ENCODE data around the gene TMCC2.
"Not testable (repeated sequence)": the region's sequence is repeated elsewhere in the genome, so short reads cannot be mapped to it uniquely, and the experiment has no call there.

The TMCC2 gene

GRCh38 chr1:205276689-205277065, 48.9 kb downstream of the TMCC2 start:
- Histone ChIP-seq H2AK5ac (ENCODE audit: low read length) (peak overlapping the region; percentile 97), H2BK120ac (ENCODE audit: insufficient read depth, low read length, poor library complexity) (peak overlapping the region; percentile 57), H3K79me2 (ENCODE audit: control insufficient read depth, insufficient read depth, low read length, poor library complexity) (no peaks in the 10 kb centered on the region), H4K8ac (ENCODE audit: low read depth, low read length) (no peak overlapping the region), H3K18ac (ENCODE audit: low read length) (peak overlapping the region; percentile 38), H2AFZ (ENCODE audit: insufficient read depth, low read length, poor library complexity) (no peak overlapping the region), H3K27me3 (ENCODE audit: insufficient read depth, low read length) (no peaks in the 10 kb centered on the region), H2BK12ac (ENCODE audit: low read length) (peak overlapping the region; percentile 90), H3K4me2 (ENCODE audit: low read length) (no peak overlapping the region), H3K9me3 (ENCODE audit: insufficient read depth, low read depth, low read length) (no peaks in the 10 kb centered on the region), H3K79me1 (ENCODE audit: low read length) (peaks cover 4% of the 10 kb centered on the region), H3K9ac (ENCODE audit: low read length) (no peak overlapping the region), H3K36me3 (ENCODE audit: control insufficient read depth in 1 of 2, insufficient read depth in 2 of 2, low read length in 2 of 2) (peaks cover 0 to 2% of the 10 kb centered on the region in 2 experiments), H3K4ac (ENCODE audit: low read depth, low read length) (peak overlapping the region; percentile 15), H3K23ac (ENCODE audit: low read length) (no peak overlapping the region), H3K14ac (ENCODE audit: low read length) (peak overlapping the region; percentile 76), H3K27ac (ENCODE audit: low read depth, low read length) (no peak overlapping the region), H4K91ac (ENCODE audit: low read depth, low read length) (peak overlapping the region; percentile 65), H3K4me1 (ENCODE audit: control insufficient read depth in 1 of 2, insufficient read depth in 2 of 2, low read length in 2 of 2) (peaks cover 0 to 15% of the 10 kb centered on the region in 2 experiments), H2BK5ac (ENCODE audit: low read depth, low read length, poor library complexity) (peak overlapping the region; percentile 1), H3K4me3 (ENCODE audit: low read depth, low read length) (no peak overlapping the region), H4K12ac (ENCODE audit: low read depth, low read length) (no peak overlapping the region)
- WGBS (ENCODE audit: extremely low coverage, insufficient coverage, insufficient read length) = no CpG with 5 or more reads among the region's 8 CpGs
- DNase-seq = no peak

- Histone ChIP-seq H2AFZ (ENCODE audit: insufficient read depth, low read length, poor library complexity) (no peak overlapping the region), H3K9ac (ENCODE audit: low read length) (no peak overlapping the region), H4K91ac (ENCODE audit: low read depth, low read length) (peak overlapping the region; percentile 60), H3K23ac (ENCODE audit: low read length) (no peak overlapping the region), H3K27me3 (ENCODE audit: insufficient read depth, low read length) (no peaks in the 10 kb centered on the region), H3K4me2 (ENCODE audit: low read length) (no peak overlapping the region), H2AK5ac (ENCODE audit: low read length) (peak overlapping the region; percentile 56), H4K12ac (ENCODE audit: low read depth, low read length) (no peak overlapping the region), H3K14ac (ENCODE audit: low read length) (peak overlapping the region; percentile 52), H2BK120ac (ENCODE audit: insufficient read depth, low read length, poor library complexity) (peak overlapping the region; percentile 22), H3K4me3 (ENCODE audit: low read depth, low read length) (no peak overlapping the region), H3K4ac (ENCODE audit: low read depth, low read length) (no peak overlapping the region), H3K27ac (ENCODE audit: low read depth, low read length) (no peak overlapping the region), H3K36me3 (ENCODE audit: control insufficient read depth in 1 of 2, insufficient read depth in 2 of 2, low read length in 2 of 2) (no peaks in the 10 kb centered on the region), H3K79me2 (ENCODE audit: control insufficient read depth, insufficient read depth, low read length, poor library complexity) (peaks cover 7% of the 10 kb centered on the region), H2BK5ac (ENCODE audit: low read depth, low read length, poor library complexity) (no peak overlapping the region), H3K9me3 (ENCODE audit: insufficient read depth, low read depth, low read length) (no peaks in the 10 kb centered on the region), H2BK12ac (ENCODE audit: low read length) (peak overlapping the region; percentile 74), H4K8ac (ENCODE audit: low read depth, low read length) (peak overlapping the region; percentile 19), H3K18ac (ENCODE audit: low read length) (no peak overlapping the region), H3K79me1 (ENCODE audit: low read length) (peaks cover 17% of the 10 kb centered on the region), H3K4me1 (ENCODE audit: control insufficient read depth in 1 of 2, insufficient read depth in 2 of 2, low read length in 2 of 2) (peaks cover 12 to 17% of the 10 kb centered on the region in 2 experiments)
- no peak for DNase-seq
- no CpG with 5 or more reads among the region's 3 CpGs for WGBS (ENCODE audit: extremely low coverage, insufficient coverage, insufficient read length)
These were observed 52.2 kb downstream of the TMCC2 start for GRCh38 chr1:205279986-205280385.

GRCh38 chr1:205280666-205281395, 53.1 kb downstream of the TMCC2 start:
- not testable (repeated sequence) for H3K27me3 ChIP-seq (ENCODE audit: insufficient read depth, low read length); H3K4me2 ChIP-seq (ENCODE audit: low read length); H2AFZ ChIP-seq (ENCODE audit: insufficient read depth, low read length, poor library complexity); H3K4me3 ChIP-seq (ENCODE audit: low read depth, low read length); H3K18ac ChIP-seq (ENCODE audit: low read length); H3K27ac ChIP-seq (ENCODE audit: low read depth, low read length); H3K4ac ChIP-seq (ENCODE audit: low read depth, low read length); H2BK5ac ChIP-seq (ENCODE audit: low read depth, low read length, poor library complexity); H4K8ac ChIP-seq (ENCODE audit: low read depth, low read length); H4K91ac ChIP-seq (ENCODE audit: low read depth, low read length); H3K36me3 ChIP-seq (ENCODE audit: control insufficient read depth in 1 of 2, insufficient read depth in 2 of 2, low read length in 2 of 2); H2BK120ac ChIP-seq (ENCODE audit: insufficient read depth, low read length, poor library complexity); H4K12ac ChIP-seq (ENCODE audit: low read depth, low read length); H3K23ac ChIP-seq (ENCODE audit: low read length); H3K9me3 ChIP-seq (ENCODE audit: insufficient read depth, low read depth, low read length); H3K9ac ChIP-seq (ENCODE audit: low read length)
- Histone ChIP-seq H3K79me2 (ENCODE audit: control insufficient read depth, insufficient read depth, low read length, poor library complexity) (peaks cover 10% of the 10 kb centered on the region), H2BK12ac (ENCODE audit: low read length) (peak overlapping the region; percentile 35), H3K79me1 (ENCODE audit: low read length) (peaks cover 25% of the 10 kb centered on the region), H3K4me1 (ENCODE audit: control insufficient read depth in 1 of 2, insufficient read depth in 2 of 2, low read length in 2 of 2) (peaks cover 13 to 24% of the 10 kb centered on the region in 2 experiments), H3K14ac (ENCODE audit: low read length) (peak overlapping the region; percentile 15), H2AK5ac (ENCODE audit: low read length) (peak overlapping the region; percentile 49)
- no CpG with 5 or more reads among the region's 10 CpGs for WGBS (ENCODE audit: extremely low coverage, insufficient coverage, insufficient read length)
- DNase-seq = peak; percentile 71 to 75

GRCh38 chr1:205283270-205284147, 55.8 kb downstream of the TMCC2 start:
- H3K4me3 ChIP-seq (ENCODE audit: low read depth, low read length) = no peak overlapping the region
- WGBS (ENCODE audit: extremely low coverage, insufficient coverage, insufficient read length) = no CpG with 5 or more reads among the region's 15 CpGs
- peaks cover 44% of the 10 kb centered on the region for H3K79me1 ChIP-seq (ENCODE audit: low read length)
- H3K9ac ChIP-seq (ENCODE audit: low read length) = no peak overlapping the region
- H3K79me2 ChIP-seq (ENCODE audit: control insufficient read depth, insufficient read depth, low read length, poor library complexity) = peaks cover 17% of the 10 kb centered on the region
- H4K12ac ChIP-seq (ENCODE audit: low read depth, low read length) = peak overlapping the region; percentile 46
- no peaks in the 10 kb centered on the region for H3K36me3 ChIP-seq (ENCODE audit: control insufficient read depth in 1 of 2, insufficient read depth in 2 of 2, low read length in 2 of 2)
- H3K27ac ChIP-seq (ENCODE audit: low read depth, low read length) = peak overlapping the region; percentile 94
- H3K4me2 ChIP-seq (ENCODE audit: low read length) = no peak overlapping the region
- H2AK5ac ChIP-seq (ENCODE audit: low read length) = peak overlapping the region; percentile 85
- peak overlapping the region; percentile 55 for H4K8ac ChIP-seq (ENCODE audit: low read depth, low read length)
- H4K91ac ChIP-seq (ENCODE audit: low read depth, low read length) = peak overlapping the region; percentile 97
- H3K23ac ChIP-seq (ENCODE audit: low read length) = no peak overlapping the region
- DNase-seq = peak; percentile 27 to 63
- H2BK12ac ChIP-seq (ENCODE audit: low read length) = peak overlapping the region; percentile 93
- H2BK120ac ChIP-seq (ENCODE audit: insufficient read depth, low read length, poor library complexity) = peak overlapping the region; percentile 93
- H2BK5ac ChIP-seq (ENCODE audit: low read depth, low read length, poor library complexity) = peak overlapping the region; percentile 82
- peak overlapping the region; percentile 77 for H3K18ac ChIP-seq (ENCODE audit: low read length)
- H3K4ac ChIP-seq (ENCODE audit: low read depth, low read length) = peak overlapping the region; percentile 83
- peak overlapping the region; percentile 93 for H3K14ac ChIP-seq (ENCODE audit: low read length)
- H2AFZ ChIP-seq (ENCODE audit: insufficient read depth, low read length, poor library complexity) = peak overlapping the region; percentile 7
- H3K27me3 ChIP-seq (ENCODE audit: insufficient read depth, low read length) = no peaks in the 10 kb centered on the region
- H3K4me1 ChIP-seq (ENCODE audit: control insufficient read depth in 1 of 2, insufficient read depth in 2 of 2, low read length in 2 of 2) = peaks cover 38 to 46% of the 10 kb centered on the region in 2 experiments
- no peaks in the 10 kb centered on the region for H3K9me3 ChIP-seq (ENCODE audit: insufficient read depth, low read depth, low read length)
